K562 (cell line): Measurements from ENCODE around the gene NUBP2.

Experiments used
- FOXP1 ChIP-seq: sonication (generic); formaldehyde crosslinking; IDR thresholded peaks from 2 replicates; pipeline ENCODE4 v1.8.0; 2022; ENCODE audit warnings: mild to moderate bottlenecking, missing genetic modification reagents
- HDAC2 ChIP-seq: fragments of 450-650 bp; IDR thresholded peaks from 2 replicates; pipeline ENCODE4 v1.6.1; 2016; ENCODE audit warnings: mild to moderate bottlenecking
- JUNB ChIP-seq: fragments of 450-650 bp; formaldehyde crosslinking; conservative IDR thresholded peaks from 2 replicates; pipeline ENCODE4 v1.4.0; 2020; ENCODE audit warnings: mild to moderate bottlenecking
- JUND ChIP-seq, 2 experiments: IDR thresholded peaks; 2 replicates in 1 of 2; 3 replicates in 1 of 2; pipeline ENCODE4 v1.6.1; 2011; ENCODE audit warnings: borderline replicate concordance in 2 of 2, low read depth in 2 of 2, low read length in 2 of 2, improper control_type of control experiment in 1 of 2, missing biosample characterization in 1 of 2, missing genetic modification characterization in 1 of 2, missing genetic modification reagents in 1 of 2
- KLF10 ChIP-seq: fragments of 250-450 bp; sonication (Bioruptor Pico); IDR thresholded peaks from 2 replicates; pipeline ENCODE4 v1.6.1; 2021; ENCODE audit warnings: matching md5 sums
- RFX5 ChIP-seq: IDR thresholded peaks from 2 replicates; pipeline ENCODE4 v1.6.1; 2011; ENCODE audit warnings: low read depth, mild to moderate bottlenecking, improper control_type of control experiment, low read length
- TOE1 ChIP-seq, 2 experiments: fragments of 450-650 bp in 1 of 2; sonication (generic) in 1 of 2; formaldehyde crosslinking in 1 of 2; IDR thresholded peaks; 2 replicates each; pipeline versions ENCODE4 v1.7.1 to v1.8.0; 2016 to 2022; ENCODE audit warnings: borderline replicate concordance in 2 of 2, mild to moderate bottlenecking in 2 of 2, antibody characterized with exemption in 1 of 2, inconsistent platforms in 1 of 2, low read depth in 1 of 2, missing genetic modification reagents in 1 of 2, moderate library complexity in 1 of 2
- YY1 ChIP-seq, 3 experiments: IDR thresholded peaks; 2 replicates each; pipeline ENCODE4 v1.6.1; 2011; ENCODE audit warnings: low read length in 2 of 3, mild to moderate bottlenecking in 2 of 3, moderate library complexity in 2 of 3, borderline replicate concordance in 1 of 3, control low read depth in 1 of 3, low read depth in 1 of 3; ENCODE audit not compliant: insufficient read depth in 3 of 3, insufficient replicate concordance in 2 of 3, control insufficient read depth in 1 of 3, insufficient read length in 1 of 3; ENCODE audit errors: extremely low read depth in 1 of 3
- ZNF561 ChIP-seq: fragments of 450-650 bp; formaldehyde crosslinking; conservative IDR thresholded peaks from 2 replicates; pipeline ENCODE4 v1.4.0; 2020; ENCODE audit warnings: mild to moderate bottlenecking, moderate library complexity
- ZNF584 ChIP-seq: fragments of 200-800 bp; sonication (Bioruptor generic); IDR thresholded peaks from 2 replicates; pipeline ENCODE4 v1.6.1; 2016; ENCODE audit warnings: low read depth, mild to moderate bottlenecking, missing genetic modification characterization, missing compliant biosample characterization
- TF ChIP-seq, protein P1 (sequence below), 3 experiments: IDR thresholded peaks in 2 of 3; conservative IDR thresholded peaks in 1 of 3; 2 replicates each; pipeline ENCODE4 v1.5.1; 2011 to 2012; ENCODE audit warnings: low read length in 3 of 3, mild to moderate bottlenecking in 3 of 3, control low read depth in 2 of 3, improper control_type of control experiment in 1 of 3, inconsistent platforms in 1 of 3, low read depth in 1 of 3, mixed read lengths in 1 of 3, moderate library complexity in 1 of 3; ENCODE audit not compliant: insufficient read depth in 2 of 3
- TF ChIP-seq, protein P2 (sequence below): sonication (generic); formaldehyde crosslinking; IDR thresholded peaks from 2 replicates; pipeline ENCODE4 v1.8.0; 2022; ENCODE audit warnings: missing genetic modification reagents, mild to moderate bottlenecking, moderate library complexity, borderline replicate concordance
- TF ChIP-seq, protein P3 (sequence below), 2 experiments: fragments of 450-650 bp in 1 of 2; IDR thresholded peaks; 2 replicates each; pipeline ENCODE4 v1.6.1; 2011 to 2017; ENCODE audit warnings: low read depth in 2 of 2, antibody characterized with exemption in 1 of 2, borderline replicate concordance in 1 of 2, low read length in 1 of 2, mild to moderate bottlenecking in 1 of 2, mixed read lengths in 1 of 2; ENCODE audit not compliant: control insufficient read depth in 1 of 2

DNA sequence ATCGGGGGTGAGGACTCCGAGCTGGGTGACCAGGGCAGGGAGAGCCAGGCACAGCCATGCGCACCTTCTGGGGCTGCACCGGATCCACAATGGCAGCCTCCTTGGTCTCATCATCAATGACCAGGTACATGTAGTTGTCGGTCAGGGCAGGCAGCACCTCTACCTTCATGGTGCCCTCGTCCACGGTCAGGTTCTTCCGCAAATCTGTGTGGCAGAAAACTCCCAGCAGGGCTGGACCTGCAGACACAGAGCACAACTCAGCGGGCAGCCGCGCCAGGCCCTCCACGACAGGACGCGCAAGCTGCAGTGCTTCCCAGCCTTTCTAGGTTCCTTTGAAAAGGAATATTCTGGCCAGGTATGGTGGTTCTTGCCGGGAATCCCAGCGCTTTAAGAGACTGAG lies 40.0 kb downstream of the NUBP2 start:
- TF ChIP-seq, protein P1, sequence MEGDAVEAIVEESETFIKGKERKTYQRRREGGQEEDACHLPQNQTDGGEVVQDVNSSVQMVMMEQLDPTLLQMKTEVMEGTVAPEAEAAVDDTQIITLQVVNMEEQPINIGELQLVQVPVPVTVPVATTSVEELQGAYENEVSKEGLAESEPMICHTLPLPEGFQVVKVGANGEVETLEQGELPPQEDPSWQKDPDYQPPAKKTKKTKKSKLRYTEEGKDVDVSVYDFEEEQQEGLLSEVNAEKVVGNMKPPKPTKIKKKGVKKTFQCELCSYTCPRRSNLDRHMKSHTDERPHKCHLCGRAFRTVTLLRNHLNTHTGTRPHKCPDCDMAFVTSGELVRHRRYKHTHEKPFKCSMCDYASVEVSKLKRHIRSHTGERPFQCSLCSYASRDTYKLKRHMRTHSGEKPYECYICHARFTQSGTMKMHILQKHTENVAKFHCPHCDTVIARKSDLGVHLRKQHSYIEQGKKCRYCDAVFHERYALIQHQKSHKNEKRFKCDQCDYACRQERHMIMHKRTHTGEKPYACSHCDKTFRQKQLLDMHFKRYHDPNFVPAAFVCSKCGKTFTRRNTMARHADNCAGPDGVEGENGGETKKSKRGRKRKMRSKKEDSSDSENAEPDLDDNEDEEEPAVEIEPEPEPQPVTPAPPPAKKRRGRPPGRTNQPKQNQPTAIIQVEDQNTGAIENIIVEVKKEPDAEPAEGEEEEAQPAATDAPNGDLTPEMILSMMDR (IDR thresholded peaks at IDR 0.05 in 2 of 3, conservative IDR thresholded peaks at IDR 0.05 in 1 of 3; ENCODE audit: insufficient read depth in 2 of 3, low read depth in 1 of 3, low read length in 3 of 3): no peak
- TF ChIP-seq YY1 (IDR thresholded peaks at IDR 0.05; ENCODE audit: borderline replicate concordance in 1 of 3, control insufficient read depth in 1 of 3, extremely low read depth in 1 of 3, insufficient read depth in 3 of 3, insufficient read length in 1 of 3, insufficient replicate concordance in 2 of 3, low read depth in 1 of 3, low read length in 2 of 3): no peak
- no peak for TF ChIP-seq JUNB (CRISPR knock-in tag)
- no peak for TF ChIP-seq HDAC2
- TF ChIP-seq KLF10: no peak
- TF ChIP-seq, protein P2, sequence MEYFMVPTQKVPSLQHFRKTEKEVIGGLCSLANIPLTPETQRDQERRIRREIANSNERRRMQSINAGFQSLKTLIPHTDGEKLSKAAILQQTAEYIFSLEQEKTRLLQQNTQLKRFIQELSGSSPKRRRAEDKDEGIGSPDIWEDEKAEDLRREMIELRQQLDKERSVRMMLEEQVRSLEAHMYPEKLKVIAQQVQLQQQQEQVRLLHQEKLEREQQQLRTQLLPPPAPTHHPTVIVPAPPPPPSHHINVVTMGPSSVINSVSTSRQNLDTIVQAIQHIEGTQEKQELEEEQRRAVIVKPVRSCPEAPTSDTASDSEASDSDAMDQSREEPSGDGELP: no peak
- TF ChIP-seq RFX5: no peak
- TF ChIP-seq TOE1 (IDR thresholded peaks at IDR 0.05; ENCODE audit: borderline replicate concordance): no peak
- no peak for TF ChIP-seq TOE1 (CRISPR knock-in tag; IDR thresholded peaks at IDR 0.05; ENCODE audit: borderline replicate concordance, low read depth)
- no peak for TF ChIP-seq ZNF561 (CRISPR knock-in tag)
- no peak for TF ChIP-seq JUND (IDR thresholded peaks at IDR 0.05; ENCODE audit: borderline replicate concordance, low read depth, low read length)
- no peak for TF ChIP-seq JUND (tag; IDR thresholded peaks at IDR 0.05; ENCODE audit: borderline replicate concordance, low read depth, low read length)
- TF ChIP-seq, protein P3, sequence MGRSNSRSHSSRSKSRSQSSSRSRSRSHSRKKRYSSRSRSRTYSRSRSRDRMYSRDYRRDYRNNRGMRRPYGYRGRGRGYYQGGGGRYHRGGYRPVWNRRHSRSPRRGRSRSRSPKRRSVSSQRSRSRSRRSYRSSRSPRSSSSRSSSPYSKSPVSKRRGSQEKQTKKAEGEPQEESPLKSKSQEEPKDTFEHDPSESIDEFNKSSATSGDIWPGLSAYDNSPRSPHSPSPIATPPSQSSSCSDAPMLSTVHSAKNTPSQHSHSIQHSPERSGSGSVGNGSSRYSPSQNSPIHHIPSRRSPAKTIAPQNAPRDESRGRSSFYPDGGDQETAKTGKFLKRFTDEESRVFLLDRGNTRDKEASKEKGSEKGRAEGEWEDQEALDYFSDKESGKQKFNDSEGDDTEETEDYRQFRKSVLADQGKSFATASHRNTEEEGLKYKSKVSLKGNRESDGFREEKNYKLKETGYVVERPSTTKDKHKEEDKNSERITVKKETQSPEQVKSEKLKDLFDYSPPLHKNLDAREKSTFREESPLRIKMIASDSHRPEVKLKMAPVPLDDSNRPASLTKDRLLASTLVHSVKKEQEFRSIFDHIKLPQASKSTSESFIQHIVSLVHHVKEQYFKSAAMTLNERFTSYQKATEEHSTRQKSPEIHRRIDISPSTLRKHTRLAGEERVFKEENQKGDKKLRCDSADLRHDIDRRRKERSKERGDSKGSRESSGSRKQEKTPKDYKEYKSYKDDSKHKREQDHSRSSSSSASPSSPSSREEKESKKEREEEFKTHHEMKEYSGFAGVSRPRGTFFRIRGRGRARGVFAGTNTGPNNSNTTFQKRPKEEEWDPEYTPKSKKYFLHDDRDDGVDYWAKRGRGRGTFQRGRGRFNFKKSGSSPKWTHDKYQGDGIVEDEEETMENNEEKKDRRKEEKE (IDR thresholded peaks at IDR 0.05; ENCODE audit: borderline replicate concordance in 1 of 2, control insufficient read depth in 1 of 2, low read depth in 2 of 2, low read length in 1 of 2): no peak
- no peak for TF ChIP-seq FOXP1 (CRISPR knock-in tag)
- no peak for TF ChIP-seq ZNF584 (CRISPR knock-in tag)
